Glomerular visceral epithelial cell (primary cell): ENCODE data around the gene CDK15.
A peak's percentile ranks its signal among the peaks of the same experiment; 100 is the strongest.

Experiments
- DNase-seq: peaks from one replicate; pipeline ENCODE4 v3.0.0-alpha.2; 2016; ENCODE audit errors: extremely low spot score

CDK15 gene

DNA sequence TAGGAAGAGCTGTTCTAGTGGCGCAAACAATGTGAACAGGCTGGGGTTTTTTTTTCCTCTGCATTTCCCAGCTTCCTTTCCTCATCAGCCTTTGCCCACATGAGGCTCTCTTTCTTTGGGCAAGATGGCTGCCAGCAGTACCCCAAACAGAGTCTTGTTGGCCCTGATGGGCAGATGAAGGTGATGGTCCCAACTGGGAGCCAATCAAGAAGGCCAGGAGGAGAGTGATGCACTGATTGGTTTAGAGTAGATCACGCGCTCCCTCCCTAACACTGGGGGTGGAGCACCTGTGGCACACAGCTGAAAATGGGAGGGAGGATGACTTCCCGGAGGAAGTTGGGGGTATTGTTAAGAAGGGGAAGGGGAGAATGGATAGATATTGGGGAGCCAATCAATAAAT lies 131.0 kb downstream of the CDK15 start:
- no peak for DNase-seq

- DNase-seq, result no peak
These were observed 131.9 kb downstream of the CDK15 start for GRCh38 chr2:201938156-201938775.

- no peak for DNase-seq
These were observed 132.4 kb downstream of the CDK15 start for GRCh38 chr2:201938781-201939180.

DNA sequence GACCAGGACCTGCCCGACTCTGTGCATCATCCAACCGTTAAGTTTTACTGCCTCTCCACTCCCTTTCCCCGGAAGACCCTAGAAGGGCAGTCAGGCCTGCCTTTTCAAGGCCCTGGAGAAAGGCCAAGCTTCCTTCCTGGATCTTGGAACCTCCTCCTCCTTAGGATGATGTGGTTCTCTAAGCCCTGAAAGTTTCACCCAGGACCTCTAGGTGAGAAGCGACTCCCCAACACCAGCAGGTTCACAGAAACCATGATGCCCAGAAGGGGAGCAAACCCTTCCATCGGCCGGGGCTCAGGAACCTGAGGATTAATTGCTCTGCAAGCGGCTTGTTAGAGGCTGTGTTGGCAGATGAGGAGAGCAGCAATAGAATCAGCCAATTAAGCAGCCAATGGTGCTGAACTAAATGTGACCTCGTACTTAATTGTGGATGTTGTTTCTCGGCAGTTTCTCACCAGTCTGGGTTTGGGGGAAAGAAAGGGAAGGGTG lies 133.2 kb downstream of the CDK15 start:
- peak; percentile 34 for DNase-seq

- no peak for DNase-seq
These were observed 136.2 kb downstream of the CDK15 start for GRCh38 chr2:201942531-201942930.
